CD4-positive, alpha-beta T cell treated with Interleukin-17A for 4 hours (primary cell): Measurements from ENCODE around the gene TKFC.
"Not testable (repeated sequence)": the region's sequence is repeated elsewhere in the genome, so short reads cannot be mapped to it uniquely, and the experiment has no call there.

Experiments
- DNase-seq: peaks from one replicate; pipeline ENCODE4 v3.0.0-alpha.2; 2020; ENCODE audit warnings: mixed read lengths

The TKFC gene

DNA sequence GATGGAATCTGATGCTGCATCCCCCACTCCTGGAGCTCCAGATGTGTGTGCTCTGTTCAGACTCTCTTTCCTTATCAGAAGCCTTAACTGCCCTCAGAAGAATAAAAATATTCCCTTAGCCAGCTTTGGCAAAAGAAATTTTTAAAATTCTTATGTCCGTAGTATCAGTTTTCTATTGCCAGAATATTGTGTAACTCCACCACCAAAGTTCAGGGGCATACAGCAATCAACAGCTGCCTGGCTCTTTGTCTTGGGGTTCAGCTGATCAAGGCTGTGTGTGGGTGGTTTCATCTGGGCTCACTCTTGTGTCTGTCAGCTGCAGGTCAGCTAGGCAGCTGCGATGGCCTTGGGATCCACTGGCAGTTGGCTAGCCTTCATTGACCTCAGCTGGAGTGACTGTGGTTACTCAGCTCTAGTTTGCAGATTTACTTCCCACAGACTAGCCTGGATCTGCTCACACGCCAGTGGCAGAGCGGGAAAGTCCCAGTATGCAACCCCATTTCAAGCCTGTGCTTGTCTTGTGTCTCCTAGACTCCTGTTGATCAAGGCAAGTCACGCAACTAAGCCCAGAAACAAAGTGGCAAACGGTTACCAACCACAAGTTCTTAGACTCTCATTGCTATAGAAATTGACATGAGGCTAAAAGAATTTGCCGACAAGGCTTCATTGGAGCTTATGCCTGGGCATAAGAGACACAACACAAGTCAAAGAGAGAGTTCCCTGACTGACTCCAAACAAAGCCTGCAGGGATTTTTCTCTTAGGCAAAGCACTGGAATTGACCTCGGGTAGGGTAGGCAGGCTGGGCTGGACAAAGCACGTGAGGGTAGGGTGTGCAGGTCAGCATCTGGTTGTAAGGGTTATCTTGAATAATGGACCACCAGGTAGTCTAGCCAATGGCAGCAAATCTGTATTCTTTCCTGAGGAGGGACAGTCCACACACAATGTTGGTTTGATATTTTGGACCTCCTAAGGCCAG lies 36.6 kb downstream of the TKFC start:
- no peak for DNase-seq

GRCh38 chr11:61370349-61371005 lies 37.4 kb downstream of the TKFC start:
- DNase-seq, result no peak

- no peak for DNase-seq
These were observed 39.8 kb downstream of the TKFC start for GRCh38 chr11:61372659-61373420.

- no peak for DNase-seq
These were observed 42.7 kb downstream of the TKFC start for GRCh38 chr11:61375761-61376108.

GRCh38 chr11:61377461-61378160 lies 44.6 kb downstream of the TKFC start:
- DNase-seq, result no peak

DNA sequence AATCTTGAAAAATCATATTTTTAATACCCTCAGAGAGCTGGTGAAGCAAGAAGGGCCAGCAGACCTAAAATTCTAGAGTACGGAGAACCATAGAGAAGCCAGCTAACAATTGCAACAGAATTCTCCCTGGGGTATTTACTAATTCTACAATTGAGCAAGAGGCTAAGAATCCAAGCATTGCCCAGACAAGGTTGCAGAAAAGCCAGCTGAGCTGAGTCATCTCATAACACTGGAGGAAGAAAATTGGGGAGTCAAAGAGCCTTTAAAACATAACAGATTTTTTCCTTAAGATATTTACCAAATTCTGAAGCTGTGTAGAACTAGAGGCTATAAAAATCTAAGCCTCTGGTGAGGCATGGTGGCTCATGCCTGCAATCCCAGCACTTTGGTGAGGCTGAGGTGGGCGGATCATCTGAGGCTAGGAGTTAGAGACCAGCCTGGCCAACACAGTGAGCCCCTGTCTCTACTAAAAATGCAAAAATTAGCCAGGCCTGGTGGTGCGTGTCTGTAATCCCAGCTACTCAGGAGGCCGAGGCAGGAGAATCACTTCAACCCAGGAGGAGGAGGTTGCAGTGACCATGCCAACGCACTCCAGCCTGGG lies 45.8 kb downstream of the TKFC start:
- no peak for DNase-seq

DNA sequence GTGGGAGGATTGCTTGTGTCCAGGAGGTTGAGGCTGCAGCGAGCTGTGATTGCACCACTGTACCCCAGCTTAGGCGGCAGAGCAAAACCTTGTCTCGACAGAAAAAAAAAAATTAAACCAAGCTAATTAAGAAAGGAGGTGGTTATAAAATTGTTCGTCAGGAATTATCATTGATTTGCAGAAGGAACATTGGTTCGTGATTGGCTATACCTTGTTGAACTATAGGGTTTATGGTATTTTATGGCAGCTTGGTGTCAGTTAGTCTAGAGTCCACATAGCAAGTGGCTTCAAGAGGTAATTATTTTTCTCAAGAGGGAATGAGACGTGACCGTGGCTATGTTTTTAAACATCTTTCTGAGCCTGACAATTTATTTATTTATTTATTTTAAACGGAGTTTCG lies 47.9 kb downstream of the TKFC start:
- no peak for DNase-seq

DNA sequence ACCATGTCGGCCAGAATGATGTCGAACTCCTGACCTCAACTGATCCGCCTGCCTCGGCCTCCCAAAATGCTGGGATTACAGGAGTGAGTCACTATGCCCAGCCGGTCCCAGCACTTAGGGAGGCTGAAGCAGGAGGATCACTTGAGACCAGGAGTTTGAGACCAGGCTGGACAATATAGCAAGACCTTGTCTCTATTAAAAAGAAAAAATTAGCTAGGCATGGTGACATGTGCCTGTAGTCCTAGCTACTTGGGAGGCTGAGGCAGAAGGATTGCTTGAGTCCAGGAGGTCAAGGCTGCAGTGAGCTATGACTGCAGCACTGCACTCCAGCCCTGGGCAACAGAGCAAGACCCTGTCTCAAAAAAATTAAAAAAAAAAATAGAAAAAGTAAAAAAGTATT lies 50.8 kb downstream of the TKFC start:
- not testable (repeated sequence) for DNase-seq

DNA sequence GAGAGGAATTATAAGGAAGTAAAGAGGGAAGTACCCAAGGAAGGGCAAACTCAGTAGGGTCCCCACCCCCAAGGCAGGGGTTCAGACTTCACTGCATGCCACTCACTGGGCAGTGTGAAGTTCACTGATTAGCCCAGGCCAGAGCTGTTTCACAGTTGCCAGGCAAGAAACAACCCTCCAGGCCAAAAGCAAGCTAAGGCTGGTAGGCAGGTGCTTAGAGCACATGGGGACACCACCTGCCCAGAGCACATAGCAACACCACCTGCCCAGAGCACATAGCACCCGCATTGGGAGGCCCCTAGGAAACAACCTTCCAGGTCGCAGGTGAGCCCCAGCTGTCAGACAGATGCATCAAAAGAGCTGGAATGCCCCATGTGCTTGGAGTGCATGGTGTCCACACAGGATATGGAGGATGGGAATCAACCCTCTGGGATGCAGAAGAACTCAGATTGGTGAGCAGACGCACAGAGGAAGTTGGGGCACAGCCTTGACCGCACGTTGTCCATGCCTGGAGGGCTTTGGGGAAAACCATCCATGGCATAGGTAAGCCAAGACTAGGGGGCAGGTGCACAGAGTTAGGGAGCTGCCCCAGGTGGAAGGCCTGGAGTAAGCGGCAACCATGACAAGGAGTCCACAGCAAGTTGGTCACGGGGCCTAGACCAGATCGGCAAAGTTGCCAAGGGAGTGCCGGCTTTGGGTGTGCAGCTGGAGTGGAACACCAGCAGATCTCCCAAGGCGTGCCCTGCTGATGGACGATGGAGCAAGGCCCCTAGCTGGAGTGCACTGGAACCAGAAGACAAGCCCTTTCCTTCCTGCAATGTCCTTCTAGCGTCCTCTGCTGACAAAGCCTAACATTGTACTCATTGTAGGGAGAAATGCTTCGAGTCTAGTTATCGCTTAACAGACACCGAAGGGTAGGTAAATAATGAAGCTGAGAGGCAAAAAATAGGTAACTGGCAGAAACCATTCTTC lies 51.5 kb downstream of the TKFC start:
- no peak for DNase-seq

DNA sequence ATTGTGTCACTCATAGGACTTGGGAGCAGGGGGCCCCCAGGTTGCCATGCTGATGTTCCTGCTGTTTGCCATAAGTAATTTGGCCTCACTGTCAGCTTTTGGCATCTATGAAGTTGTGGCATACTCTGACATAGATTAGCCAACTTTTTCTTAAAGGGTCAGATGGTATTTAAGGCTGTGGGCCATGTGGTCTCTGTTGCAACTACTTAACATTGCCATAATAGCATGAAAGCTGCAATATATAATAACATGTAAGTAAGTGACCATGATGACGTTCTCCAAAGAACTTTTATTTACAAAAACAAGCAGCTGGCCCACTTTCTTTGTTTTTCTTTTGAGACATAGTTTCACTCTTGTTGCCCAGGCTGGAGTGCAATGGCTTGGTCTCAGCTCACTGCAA lies 57.1 kb downstream of the TKFC start:
- no peak for DNase-seq

- peak; percentile 39 for DNase-seq
These were observed 60.1 kb downstream of the TKFC start for GRCh38 chr11:61392981-61393595.
